WERI-Rb-1 (cell line): ENCODE results near the gene IFT43.

ENCODE experiments used
- DNase-seq: peaks from one replicate; pipeline ENCODE4 v3.0.0-alpha.2; 2020
- H3K27ac ChIP-seq: fragments of 250-450 bp; sonication (Bioruptor Pico); 2 replicates; pipeline ENCODE4 v1.5.1; 2020; ENCODE audit warnings: mild to moderate bottlenecking, moderate library complexity
- H3K27me3 ChIP-seq: fragments of 250-450 bp; sonication (Bioruptor Pico); 2 replicates; pipeline ENCODE4 v1.5.1; 2021; ENCODE audit warnings: mild to moderate bottlenecking, low read depth, moderate library complexity; ENCODE audit not compliant: insufficient read depth, severe bottlenecking
- H3K36me3 ChIP-seq: fragments of 250-450 bp; sonication (Bioruptor Pico); 2 replicates; pipeline ENCODE4 v1.5.1; 2020; ENCODE audit warnings: mild to moderate bottlenecking, moderate library complexity
- H3K4me3 ChIP-seq: 2 replicates; pipeline ENCODE4 v1.5.1; 2011; ENCODE audit warnings: low read depth, mild to moderate bottlenecking, control low read depth, low read length
- H3K9me3 ChIP-seq: fragments of 250-450 bp; sonication (Bioruptor Pico); 2 replicates; pipeline ENCODE4 v1.5.1; 2021; ENCODE audit warnings: mild to moderate bottlenecking, moderate library complexity; ENCODE audit not compliant: severe bottlenecking
- CTCF ChIP-seq: IDR thresholded peaks from 2 replicates; pipeline ENCODE4 v1.5.1; 2011; ENCODE audit warnings: low read depth, mild to moderate bottlenecking, control low read depth, inconsistent platforms, low read length

The IFT43 gene

GRCh38 chr14:76125511-76125910 is 139.9 kb downstream of the IFT43 start:
- H3K4me3 ChIP-seq = no peak overlapping the region
- H3K9me3 ChIP-seq = no peaks in the 10 kb centered on the region
- TF ChIP-seq CTCF = no peak
- no peaks in the 10 kb centered on the region for H3K27me3 ChIP-seq
- DNase-seq = no peak
- no peak overlapping the region for H3K27ac ChIP-seq
- H3K36me3 ChIP-seq = no peaks in the 10 kb centered on the region

- DNase-seq = no peak
- Histone ChIP-seq H3K27ac (no peak overlapping the region), H3K27me3 (no peaks in the 10 kb centered on the region), H3K4me3 (no peak overlapping the region), H3K36me3 (no peaks in the 10 kb centered on the region), H3K9me3 (no peaks in the 10 kb centered on the region)
- TF ChIP-seq CTCF = no peak
Measured at GRCh38 chr14:76126076-76126475, 140.5 kb downstream of the IFT43 start.

GRCh38 chr14:76129851-76130576 is 144.5 kb downstream of the IFT43 start:
- Histone ChIP-seq H3K9me3 (no peaks in the 10 kb centered on the region), H3K36me3 (no peaks in the 10 kb centered on the region), H3K4me3 (no peak overlapping the region), H3K27me3 (no peaks in the 10 kb centered on the region), H3K27ac (no peak overlapping the region)
- DNase-seq = peak; percentile 69
- TF ChIP-seq CTCF = no peak

- TF ChIP-seq CTCF = no peak
- Histone ChIP-seq H3K9me3 (no peaks in the 10 kb centered on the region), H3K4me3 (no peak overlapping the region), H3K27me3 (no peaks in the 10 kb centered on the region), H3K36me3 (no peaks in the 10 kb centered on the region), H3K27ac (no peak overlapping the region)
- DNase-seq = no peak
Measured at GRCh38 chr14:76131071-76131965, 145.8 kb downstream of the IFT43 start.

- no peak for TF ChIP-seq CTCF
- H3K27me3 ChIP-seq = no peaks in the 10 kb centered on the region
- no peak overlapping the region for H3K4me3 ChIP-seq
- no peak overlapping the region for H3K27ac ChIP-seq
- H3K9me3 ChIP-seq = no peaks in the 10 kb centered on the region
- DNase-seq = no peak
- no peaks in the 10 kb centered on the region for H3K36me3 ChIP-seq
Measured at GRCh38 chr14:76133103-76133502, 147.5 kb downstream of the IFT43 start.
